Endometrial microvascular endothelial cells (primary cell): Measurements from ENCODE around the gene SCD5. TPM values are rescaled to one million over a fixed set of nuclear protein-coding genes. Genes with fewer than 3 reads are reported as not detected.

Source experiments
- in situ Hi-C: cut with HindIII; loops from 2 replicates; pipeline ENCODE4 v1.10.0; 2017; ENCODE audit warnings: low sequenced_read_pairs, low pct_unique_long_range_greater_than_20kb; ENCODE audit errors: inconsistent ontology term
- total RNA-seq: library from RNA; depleted of rRNA; stranded (reverse); fragments of >200 nt; gene quantifications from one replicate; pipeline ENCODE4 v1.2.3, GENCODE V29; 2015; ENCODE audit errors: inconsistent ontology term

Gene SCD5
- total RNA-seq, 1 donor from 2014 or later = 30.7 TPM

DNA sequence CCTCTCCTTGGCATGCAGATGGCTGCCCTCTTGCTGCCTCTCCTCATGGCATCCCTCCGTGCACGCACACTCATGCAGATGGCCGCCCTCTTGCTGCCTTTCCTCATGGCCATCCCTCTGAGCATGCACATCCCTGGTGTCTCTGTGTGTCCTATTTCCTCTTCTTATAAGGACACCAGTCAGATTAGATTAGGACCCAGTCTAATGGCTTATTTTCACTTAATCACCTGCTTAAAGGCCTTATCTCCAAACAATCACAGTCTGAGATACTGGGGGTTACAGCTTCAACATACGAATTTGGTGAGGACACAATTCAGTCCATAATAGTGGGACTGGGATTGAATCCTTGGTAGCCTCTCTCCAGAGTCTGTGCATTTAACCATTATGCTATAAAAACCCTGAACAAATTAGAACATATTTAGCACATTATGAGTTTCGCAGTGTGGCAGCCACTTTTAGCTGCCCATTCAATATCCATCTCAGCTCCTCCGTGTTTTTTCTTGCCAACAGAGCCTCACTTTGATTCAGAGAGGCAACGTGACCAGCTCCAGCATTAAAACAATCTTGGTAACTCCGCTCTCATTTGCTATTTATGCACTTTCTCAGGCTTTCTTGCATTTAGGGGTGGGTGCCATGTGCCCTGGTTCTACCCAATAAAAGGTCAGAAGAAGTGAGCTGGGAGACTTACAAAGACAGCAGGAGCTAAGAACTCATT is 210.6 kb downstream of the SCD5 start:
- in situ Hi-C loops = no loop called here

DNA sequence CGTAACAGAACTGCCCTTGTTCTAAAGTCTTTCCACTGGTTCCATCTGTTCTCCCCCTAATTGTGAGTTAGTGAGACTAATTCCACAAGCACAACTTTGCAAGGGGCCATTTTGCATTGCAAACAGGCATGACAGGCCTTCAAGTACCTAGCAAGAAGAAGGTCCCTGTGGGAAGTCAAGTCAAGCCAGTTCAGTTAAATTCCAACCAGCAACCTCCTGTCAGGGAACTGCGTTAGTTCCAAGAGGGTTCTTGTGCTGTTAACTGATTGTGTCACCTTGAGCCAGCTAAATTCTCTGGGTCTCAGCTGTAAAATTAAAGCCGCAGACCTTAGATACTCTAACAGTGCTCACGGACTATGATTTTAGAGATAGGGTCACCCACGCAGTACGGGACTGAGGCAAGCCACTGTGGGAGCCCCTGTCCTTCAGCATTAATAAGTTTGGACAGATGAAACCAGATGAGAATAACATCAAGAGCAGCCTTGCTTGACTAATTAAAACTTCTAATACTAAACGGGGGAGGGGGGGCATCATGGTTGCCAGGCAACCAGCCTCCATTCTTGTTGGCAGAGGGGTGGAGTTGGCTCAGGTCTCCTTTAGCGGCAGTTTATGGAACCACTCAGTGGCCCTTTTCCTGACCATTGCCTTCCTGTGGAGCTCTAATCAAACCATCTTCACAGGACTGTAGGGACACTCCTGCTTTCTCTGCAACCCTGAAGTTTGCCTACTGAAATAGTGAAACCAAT is 212.7 kb downstream of the SCD5 start:
- in situ Hi-C loops = no loop called here

DNA sequence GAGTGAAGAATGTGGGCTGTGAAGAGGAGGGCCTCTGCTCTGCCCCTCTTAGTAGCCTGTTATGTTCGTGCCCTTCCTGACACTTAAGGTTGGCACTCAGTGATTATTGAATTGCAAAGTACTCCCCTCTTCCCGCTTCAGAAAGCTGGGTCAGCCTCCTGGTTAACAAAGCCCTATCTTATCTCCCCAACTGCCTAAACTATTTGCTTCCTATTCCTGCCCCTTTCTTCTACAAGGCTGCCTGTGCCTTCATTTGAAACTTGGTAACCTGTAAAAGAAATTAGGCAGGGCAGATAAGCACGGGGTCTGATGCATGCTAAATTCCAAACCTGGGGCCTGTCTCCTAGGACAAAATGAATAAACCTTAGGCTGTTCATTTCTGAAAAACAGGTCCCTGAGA is 213.7 kb downstream of the SCD5 start:
- in situ Hi-C loops = no loop called here

DNA sequence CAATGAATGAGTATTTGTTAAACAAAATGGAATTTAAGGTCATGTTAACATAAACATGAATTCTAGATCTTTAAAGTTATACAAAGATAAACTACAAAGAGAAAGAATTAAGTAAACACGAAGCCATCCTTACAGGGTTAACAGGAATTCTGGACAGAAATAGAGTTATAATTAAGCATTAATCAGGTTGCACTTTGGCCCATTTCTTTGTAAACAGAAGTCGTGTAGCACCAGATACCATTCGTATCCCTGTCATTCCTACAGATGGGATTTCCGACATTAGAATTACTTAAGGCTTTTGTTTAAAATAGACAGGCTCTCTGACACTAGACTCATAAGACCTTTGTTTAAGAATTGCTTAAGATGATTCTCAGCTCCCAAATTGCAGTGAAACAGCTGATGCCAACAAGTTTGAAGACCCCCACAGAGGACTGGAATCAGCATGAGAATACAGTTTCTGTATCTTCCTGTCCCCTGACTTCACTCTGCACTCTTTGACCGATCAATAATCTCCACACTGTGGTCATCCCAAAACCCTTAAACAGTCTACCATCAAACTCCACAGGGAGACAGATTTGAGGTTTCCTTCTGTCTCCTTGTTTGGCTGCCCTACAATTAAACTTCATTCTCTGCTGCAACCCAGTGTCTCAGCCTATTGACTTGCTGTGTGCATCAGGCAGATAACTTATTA is 214.6 kb downstream of the SCD5 start:
- in situ Hi-C loops = no loop called here

DNA sequence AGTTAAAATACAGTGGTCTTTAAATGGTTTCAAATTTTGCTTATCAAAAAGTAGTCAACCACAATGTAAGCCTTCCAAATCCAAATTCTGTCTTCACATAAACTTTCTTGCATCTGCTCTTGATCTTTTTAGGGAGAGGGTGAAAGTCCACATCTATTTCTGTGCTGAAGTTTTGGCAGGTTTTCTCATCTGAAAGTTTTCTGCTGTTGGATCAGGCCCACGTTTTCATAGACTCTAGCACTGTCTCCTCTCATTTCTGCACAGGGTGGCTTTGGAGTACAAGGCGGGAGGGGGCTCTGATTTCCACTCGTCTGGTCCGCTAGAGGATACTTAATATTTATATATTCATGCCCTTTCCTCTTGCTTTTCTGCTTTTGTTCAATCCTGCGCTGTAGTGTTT is 218.7 kb downstream of the SCD5 start:
- in situ Hi-C loops = no loop called here

Other genes starting within 250 kb of the SCD5 start
- 0.93 TPM for gene TMEM150C, start 236.8 kb downstream of the SCD5 start, total RNA-seq
- gene SEC31A, start 92.4 kb upstream of the SCD5 start, total RNA-seq = 211 TPM
- 0.56 TPM for gene THAP9, start 101.9 kb upstream of the SCD5 start, total RNA-seq
- gene LIN54, start 212.0 kb upstream of the SCD5 start, total RNA-seq = 12.8 TPM
- gene COPS4, start 236.4 kb upstream of the SCD5 start, total RNA-seq = 71.5 TPM